ENCODE measurements around the gene TBL3.
A peak's percentile ranks its signal among the peaks of the same experiment; 100 is the strongest.

Gene TBL3

DNA sequence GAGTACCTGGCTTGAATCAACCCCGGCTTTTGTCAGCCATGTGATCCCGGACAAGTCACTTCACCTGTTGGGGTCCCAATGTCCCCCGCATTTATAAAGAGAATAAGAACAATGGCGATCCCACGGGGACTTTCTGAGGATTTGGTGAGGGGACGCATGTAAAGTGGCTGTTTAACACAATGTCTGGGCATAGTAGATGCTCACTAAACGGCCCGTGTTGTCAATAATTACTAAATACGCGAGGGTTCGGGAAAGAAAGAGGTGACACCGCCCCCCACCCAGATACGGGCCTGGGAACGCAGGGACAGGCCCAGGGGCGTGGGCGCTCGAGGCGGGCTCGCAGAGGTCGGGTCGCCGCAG lies 19.7 kb downstream of the TBL3 start:
- Mint-ChIP-seq H3K4me1 (peaks cover 16% of the 10 kb centered on the region), H3K4me3 (peak overlapping the region; percentile 52), H3K27me3 (ENCODE audit: low read depth, poor library complexity) (peaks cover 59% of the 10 kb centered on the region), H3K27ac (no peak overlapping the region), H3K36me3 (ENCODE audit: low read depth) (peaks cover 19% of the 10 kb centered on the region), H3K9me3 (no peaks in the 10 kb centered on the region)
- DNase-seq: no peak
- TF ChIP-seq, protein P1, sequence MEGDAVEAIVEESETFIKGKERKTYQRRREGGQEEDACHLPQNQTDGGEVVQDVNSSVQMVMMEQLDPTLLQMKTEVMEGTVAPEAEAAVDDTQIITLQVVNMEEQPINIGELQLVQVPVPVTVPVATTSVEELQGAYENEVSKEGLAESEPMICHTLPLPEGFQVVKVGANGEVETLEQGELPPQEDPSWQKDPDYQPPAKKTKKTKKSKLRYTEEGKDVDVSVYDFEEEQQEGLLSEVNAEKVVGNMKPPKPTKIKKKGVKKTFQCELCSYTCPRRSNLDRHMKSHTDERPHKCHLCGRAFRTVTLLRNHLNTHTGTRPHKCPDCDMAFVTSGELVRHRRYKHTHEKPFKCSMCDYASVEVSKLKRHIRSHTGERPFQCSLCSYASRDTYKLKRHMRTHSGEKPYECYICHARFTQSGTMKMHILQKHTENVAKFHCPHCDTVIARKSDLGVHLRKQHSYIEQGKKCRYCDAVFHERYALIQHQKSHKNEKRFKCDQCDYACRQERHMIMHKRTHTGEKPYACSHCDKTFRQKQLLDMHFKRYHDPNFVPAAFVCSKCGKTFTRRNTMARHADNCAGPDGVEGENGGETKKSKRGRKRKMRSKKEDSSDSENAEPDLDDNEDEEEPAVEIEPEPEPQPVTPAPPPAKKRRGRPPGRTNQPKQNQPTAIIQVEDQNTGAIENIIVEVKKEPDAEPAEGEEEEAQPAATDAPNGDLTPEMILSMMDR (IDR thresholded peaks at IDR 0.05): no peak

DNA sequence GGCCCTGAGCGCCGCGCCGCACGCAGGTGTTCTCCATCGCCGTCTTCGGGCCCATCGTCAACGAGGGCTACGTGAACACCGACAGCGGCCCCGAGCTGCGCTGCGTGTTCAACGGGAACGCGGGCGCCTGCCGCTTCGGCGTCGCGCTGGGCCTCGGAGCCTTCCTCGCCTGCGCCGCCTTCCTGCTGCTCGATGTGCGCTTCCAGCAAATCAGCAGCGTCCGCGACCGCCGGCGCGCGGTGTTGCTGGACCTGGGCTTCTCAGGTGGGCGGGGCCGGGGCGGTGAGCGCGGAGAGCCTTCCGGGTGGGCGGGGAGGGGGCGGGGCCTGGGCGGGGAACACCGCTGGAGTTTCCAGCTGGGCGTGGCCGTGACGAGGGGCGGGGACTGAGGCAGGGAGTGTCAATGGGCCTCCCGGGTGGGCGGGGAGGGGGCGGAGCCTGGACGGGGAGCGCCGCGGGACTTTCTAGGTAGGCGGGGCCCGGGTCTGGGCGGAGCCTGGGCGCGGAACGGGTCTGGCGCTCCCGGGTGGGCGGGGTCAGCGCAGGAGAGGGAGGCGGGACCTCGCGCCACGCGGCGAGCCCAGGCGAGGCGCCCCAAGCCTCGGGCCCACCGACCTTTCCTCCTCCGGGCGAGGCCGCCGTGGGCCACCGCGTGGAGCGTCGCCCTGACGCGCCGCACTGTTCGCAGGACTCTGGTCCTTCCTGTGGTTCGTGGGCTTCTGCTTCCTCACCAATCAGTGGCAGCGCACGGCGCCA lies 20.3 kb downstream of the TBL3 start:
- Mint-ChIP-seq H3K27ac (no peak overlapping the region), H3K9me3 (no peaks in the 10 kb centered on the region), H3K4me1 (peaks cover 16% of the 10 kb centered on the region), H3K4me3 (no peak overlapping the region), H3K36me3 (ENCODE audit: low read depth) (peaks cover 14% of the 10 kb centered on the region), H3K27me3 (ENCODE audit: low read depth, poor library complexity) (peaks cover 54% of the 10 kb centered on the region)
- peak; percentile 94 for DNase-seq
- TF ChIP-seq, protein P1 (IDR thresholded peaks at IDR 0.05): no peak

DNA sequence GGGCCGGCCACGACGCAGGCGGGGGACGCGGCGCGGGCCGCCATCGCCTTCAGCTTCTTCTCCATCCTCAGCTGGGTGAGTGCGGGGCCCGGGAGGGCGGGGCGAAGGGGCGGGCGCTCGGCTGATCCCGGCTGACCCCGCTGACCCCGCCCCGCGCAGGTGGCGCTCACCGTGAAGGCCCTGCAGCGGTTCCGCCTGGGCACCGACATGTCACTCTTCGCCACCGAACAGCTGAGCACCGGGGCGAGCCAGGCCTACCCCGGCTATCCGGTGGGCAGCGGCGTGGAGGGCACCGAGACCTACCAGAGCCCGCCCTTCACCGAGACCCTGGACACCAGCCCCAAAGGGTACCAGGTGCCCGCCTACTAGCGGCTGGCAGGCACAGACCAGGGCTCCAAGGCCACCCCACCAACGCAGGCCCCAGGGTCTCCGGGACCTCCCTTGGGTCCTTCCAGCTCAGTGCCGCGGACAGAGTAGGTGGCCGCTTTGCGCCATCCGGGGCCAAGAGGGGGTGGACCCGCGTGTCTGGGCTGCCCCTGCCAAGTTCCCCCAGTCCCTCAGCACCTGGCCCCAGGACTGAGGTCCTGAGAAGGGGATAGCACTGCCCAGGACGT lies 21.0 kb downstream of the TBL3 start:
- DNase-seq: no peak
- Mint-ChIP-seq H3K36me3 (ENCODE audit: low read depth) (peaks cover 15% of the 10 kb centered on the region), H3K9me3 (no peaks in the 10 kb centered on the region), H3K27me3 (ENCODE audit: low read depth, poor library complexity) (peaks cover 50% of the 10 kb centered on the region), H3K4me3 (no peak overlapping the region), H3K27ac (no peak overlapping the region), H3K4me1 (peaks cover 16% of the 10 kb centered on the region)
- TF ChIP-seq, protein P1 (IDR thresholded peaks at IDR 0.05): no peak

DNA sequence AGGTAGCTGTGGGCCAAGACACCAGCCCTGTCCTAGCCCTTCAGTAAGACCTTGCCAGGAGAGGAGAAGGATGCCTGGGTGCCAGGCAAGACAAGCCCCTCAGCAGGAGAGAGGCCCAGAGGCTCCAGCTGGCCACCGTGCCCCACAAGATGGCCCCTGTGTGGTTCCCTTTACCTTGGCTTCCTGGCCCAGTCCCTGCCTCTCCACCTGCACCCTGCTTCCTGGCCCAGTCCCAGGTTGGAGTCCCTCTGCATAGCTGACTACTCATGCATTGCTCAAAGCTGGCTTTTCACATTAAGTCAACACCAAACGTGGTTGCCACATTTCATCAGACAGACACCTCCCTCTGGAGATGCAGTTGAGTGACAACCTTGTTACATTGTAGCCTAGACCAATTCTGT lies 21.9 kb downstream of the TBL3 start:
- Mint-ChIP-seq H3K4me3 (peak overlapping the region; percentile 44), H3K9me3 (no peaks in the 10 kb centered on the region)

DNA sequence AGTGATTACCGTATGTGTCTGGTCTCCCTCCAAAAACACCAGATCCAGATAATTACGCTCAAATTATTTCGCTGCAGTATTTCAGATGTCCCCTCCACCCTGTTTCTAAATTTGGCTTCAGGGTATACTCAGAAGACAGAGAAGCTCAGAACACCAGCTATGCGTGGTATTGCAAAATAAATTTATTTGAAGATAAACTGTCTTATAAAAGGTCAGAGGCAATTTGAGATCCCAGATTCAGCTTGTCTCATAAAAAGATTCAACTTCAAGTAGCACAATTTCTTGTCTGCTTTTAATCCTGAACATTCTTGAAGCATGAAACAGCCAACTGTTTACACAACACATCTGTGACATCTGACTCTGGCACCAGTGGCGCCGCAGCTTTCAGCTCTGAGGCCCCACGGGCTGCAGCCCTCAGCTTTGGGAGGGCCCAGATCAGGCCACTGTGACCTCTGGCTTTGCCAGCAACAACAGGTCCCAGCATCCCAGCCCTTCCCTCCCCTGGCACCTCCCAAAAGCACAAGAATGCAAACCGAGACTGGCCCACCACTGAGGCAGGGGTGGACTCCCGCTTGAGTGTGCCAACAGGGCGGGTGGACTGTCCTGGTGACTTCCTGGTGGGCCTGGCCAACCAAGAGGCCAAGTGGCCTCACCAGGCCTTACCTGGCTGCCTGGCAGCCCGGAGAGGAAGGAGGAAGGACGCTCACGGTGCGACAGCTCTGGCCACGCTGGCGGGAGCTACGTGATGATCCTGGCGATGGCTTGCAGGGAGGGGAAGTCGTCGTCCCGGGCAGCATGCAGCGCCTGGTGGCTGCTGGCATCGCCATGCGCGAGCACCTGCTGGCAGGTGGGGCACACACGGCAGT lies 25.9 kb downstream of the TBL3 start:
- no peaks in the 10 kb centered on the region for H3K9me3 Mint-ChIP-seq
- peaks cover 11% of the 10 kb centered on the region for H3K27me3 Mint-ChIP-seq (ENCODE audit: low read depth, poor library complexity)
- TF ChIP-seq, protein P1 (IDR thresholded peaks at IDR 0.05): no peak
- peaks cover 3% of the 10 kb centered on the region for H3K4me1 Mint-ChIP-seq
- DNase-seq: no peak
- H3K27ac Mint-ChIP-seq: no peak overlapping the region
- no peak overlapping the region for H3K4me3 Mint-ChIP-seq
- peaks cover 28% of the 10 kb centered on the region for H3K36me3 Mint-ChIP-seq (ENCODE audit: low read depth)

More for the DNA sequence above, 21.9 kb downstream of the TBL3 start:
- H3K36me3 Mint-ChIP-seq (ENCODE audit: low read depth): peaks cover 18% of the 10 kb centered on the region
- TF ChIP-seq, protein P1 (IDR thresholded peaks at IDR 0.05): no peak
- no peak for DNase-seq
- peaks cover 12% of the 10 kb centered on the region for H3K4me1 Mint-ChIP-seq
- H3K27me3 Mint-ChIP-seq (ENCODE audit: low read depth, poor library complexity): peaks cover 40% of the 10 kb centered on the region
- H3K27ac Mint-ChIP-seq: no peak overlapping the region

Measured in nephron progenitor cell (in vitro differentiated cells).